UCSD-AML1 (cell line): ENCODE measurements around the gene FHL1.
A peak's percentile ranks its signal among the peaks of the same experiment; 100 is the strongest.

ENCODE experiments used
- DNase-seq: peaks from one replicate; lab custom pipeline; 2025; ENCODE audit not compliant: unreplicated experiment; lab: John Stamatoyannopoulos, UW

Gene FHL1

DNA sequence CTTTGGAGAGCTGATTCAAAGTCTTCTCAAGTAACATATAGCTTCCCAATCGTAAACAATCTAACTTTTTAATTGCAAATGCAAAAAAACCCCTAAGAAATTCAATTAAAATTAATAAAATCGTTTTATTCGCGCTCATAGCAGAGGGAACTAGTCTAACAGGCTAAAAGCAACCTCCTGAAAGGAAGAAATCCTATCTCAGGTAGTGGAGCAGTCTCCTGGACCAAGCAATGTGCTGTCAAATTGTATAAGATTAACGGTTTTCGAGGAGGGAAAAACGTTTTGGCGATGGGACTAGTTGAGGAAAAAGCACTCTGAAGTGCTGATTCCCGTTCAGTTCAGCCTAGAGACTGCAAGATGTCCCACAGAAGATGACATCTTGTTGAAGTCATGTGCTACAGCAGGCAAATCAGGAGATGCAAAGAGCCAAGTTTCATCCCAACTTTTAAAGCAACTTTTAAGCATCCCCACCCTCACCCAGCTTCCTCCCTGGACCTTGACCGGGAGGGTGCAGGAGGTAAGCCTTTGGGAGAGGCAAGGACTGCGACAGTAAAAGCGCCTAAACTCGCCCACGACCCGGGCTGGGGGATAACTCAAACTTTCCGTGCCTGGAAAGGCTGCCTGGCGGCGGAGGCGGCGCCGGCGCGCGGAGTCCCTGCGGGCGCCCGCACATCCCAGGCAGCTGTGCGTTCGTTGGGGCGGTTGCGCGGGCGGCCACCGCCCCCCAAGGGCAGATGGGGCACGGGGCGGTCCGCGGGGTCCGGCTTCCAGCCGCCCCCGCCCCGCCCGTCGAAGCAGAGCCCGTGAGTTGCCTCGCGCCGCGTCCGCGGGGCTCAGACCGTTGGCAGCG lies 103.1 kb downstream of the FHL1 start:
- DNase-seq, result peak; percentile 30

DNA sequence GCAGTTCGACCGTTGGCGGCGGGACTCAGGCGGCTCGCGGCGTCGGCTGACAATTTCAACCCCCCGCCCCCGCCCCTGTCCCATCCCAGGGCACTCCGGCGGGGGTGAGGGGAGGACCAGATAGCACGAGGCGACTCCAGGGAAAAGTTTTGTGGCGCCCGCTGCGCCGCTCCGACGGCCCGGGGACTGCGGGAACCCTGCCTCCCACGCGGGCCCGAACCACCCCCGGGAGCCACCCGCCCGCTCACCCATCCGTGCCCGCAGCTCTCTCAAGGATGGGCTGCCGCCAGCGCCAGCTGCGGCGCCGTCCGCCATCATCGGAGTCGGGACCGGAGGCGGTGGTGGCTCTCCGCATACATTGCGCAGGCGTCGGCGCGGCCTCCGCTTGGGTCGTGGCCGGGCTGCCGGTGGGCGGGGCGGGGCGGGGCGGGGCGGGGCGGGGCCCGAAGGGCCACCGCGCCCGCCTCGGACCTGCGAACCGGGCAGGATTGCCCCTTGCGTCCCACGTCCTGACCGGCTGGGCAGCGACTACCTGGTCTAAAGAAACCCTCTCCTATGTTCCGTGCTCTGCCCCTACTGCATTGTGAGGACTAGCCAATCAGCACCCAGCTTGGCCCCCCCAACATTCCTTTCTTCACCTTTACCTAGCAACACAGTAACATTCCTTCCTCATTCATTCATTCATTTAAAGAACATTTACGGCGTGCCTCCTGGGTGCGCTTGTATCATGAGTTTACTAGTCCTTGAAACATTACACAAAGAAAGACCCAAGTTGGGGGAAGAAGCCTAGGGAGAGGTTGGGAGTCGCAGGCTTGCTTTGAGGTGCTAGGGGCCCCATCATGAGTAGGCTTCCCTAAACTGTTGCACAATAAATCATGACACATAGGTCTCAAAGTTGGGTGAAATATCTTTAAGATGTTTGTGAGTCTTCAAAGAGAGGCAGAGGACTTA lies 104.0 kb downstream of the FHL1 start, which contains the start of gene MAP7D3:
Gene MAP7D3 (minus strand): TSS at position 360 of the 951 bp plus-strand sequence. CDS start 42 bp downstream, at position 318.
- peak; percentile 61 for DNase-seq

DNA sequence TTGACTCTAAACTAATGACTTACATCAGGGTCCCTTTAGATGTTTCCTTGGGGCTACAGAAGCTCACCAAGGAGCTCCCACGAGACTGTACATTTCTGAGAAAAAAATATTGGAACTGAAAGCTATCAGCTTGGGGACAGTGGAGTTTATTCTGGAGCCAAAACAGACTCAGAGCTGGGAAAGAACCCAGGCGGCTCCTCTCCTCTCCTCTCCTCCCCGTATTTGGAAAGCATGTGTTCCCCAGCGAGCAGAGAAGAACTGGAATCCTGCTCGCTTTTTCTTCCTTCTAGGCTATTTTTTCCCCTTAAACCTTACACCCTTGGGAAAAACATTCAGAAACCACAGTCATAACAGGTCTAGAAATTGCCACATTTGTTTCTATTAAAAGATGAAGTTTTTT lies 108.2 kb downstream of the FHL1 start:
- DNase-seq, result no peak

DNA sequence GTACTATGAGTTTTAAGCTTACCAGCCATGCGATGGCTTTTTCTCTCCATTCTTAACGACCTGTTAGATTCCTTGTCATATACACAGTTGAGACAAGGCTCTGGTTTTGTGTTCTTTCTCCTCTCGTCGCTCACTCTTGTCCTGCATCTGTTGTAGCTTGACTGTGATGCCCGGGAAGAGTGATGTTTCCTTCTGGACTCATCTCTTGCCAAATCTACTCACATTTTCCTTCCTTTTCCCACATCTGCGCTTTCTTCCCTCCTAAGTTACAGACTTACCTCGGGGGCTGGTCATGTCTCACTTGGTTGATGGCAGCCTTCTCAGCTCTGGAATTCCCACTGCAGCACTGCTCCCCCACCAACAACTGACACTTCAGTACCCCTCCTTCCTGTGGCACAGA lies 108.7 kb downstream of the FHL1 start:
- no peak for DNase-seq

DNA sequence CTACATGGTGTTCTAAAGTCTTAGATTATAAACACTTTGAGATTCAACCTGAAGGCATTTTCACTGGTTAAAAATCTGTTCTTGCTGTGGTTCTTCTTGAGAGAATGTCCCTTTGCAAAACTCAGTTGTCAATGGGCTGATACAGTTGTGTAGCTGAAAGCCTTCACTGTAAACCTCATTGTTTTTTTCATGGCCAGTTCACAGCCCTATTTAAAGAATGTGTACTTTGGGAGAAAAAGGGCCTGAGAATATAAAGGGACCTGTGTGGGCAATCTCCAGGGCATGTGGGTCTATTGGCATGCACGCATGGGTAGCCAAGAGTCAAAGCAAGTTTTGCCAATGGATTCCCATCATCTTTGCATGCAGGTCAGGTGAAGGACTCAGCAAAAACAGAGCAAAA lies 111.6 kb downstream of the FHL1 start:
- no peak for DNase-seq

DNA sequence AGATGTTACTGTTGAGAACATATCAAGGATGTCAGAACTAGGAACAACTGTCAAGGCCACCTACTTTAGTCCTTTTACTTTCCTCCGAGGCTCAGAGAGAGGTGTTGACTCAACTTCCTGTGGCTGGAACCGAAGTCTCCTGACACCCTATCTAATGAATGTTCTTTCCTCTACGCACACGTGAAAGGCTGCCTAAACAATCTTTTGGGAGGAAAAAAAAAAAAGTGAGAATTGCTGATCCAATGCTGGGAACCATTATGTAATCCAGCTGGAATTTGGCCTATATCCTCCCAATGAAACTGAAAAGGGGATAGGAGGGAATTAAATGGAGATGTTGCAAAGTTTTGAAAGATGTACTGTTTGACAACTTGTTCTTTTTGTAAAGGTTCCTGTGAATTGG lies 112.2 kb downstream of the FHL1 start:
- no peak for DNase-seq

DNA sequence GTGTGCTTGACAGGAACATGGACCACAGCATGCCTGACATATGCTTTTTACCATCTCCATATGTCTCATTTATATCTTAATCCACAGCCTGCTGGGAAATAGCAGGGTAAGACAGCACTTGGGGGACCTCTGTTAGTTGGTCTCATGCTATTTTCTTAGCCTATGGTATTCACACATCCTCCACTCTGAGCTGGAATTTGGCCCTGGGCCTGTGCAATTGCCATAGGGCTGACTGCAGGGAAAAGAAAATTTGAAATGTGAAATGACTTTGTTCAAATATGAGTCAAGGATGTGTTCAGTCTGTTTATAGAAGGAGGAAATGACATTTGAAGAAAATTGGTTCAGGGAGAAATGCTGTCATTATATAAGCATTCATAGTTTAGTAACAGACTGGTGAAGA lies 113.4 kb downstream of the FHL1 start:
- DNase-seq, result no peak
